Measurements from ENCODE around the gene RHOU.
"Not testable (repeated sequence)": the region's sequence is repeated elsewhere in the genome, so short reads cannot be mapped to it uniquely, and the experiment has no call there.

DNA sequence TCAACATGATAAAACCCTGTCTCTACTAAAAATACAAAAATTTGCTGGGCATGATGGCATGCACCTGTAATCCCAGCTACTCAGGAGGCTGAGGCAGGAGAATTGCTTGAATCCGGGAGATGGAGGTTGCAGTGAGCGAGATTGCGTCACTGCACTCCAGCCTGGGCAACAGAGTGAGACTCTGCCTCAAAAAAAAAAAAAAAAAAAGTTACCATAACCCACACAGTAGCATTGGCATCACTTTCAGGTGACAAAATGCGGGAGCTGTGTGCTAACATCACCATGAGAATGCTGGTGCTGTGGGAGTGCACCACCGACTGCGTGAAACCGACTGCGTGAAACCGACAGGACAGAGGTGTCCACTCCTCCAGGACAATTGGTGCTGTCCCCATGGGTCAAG is 40.7 kb downstream of the RHOU start:
- TF ChIP-seq, protein P1, sequence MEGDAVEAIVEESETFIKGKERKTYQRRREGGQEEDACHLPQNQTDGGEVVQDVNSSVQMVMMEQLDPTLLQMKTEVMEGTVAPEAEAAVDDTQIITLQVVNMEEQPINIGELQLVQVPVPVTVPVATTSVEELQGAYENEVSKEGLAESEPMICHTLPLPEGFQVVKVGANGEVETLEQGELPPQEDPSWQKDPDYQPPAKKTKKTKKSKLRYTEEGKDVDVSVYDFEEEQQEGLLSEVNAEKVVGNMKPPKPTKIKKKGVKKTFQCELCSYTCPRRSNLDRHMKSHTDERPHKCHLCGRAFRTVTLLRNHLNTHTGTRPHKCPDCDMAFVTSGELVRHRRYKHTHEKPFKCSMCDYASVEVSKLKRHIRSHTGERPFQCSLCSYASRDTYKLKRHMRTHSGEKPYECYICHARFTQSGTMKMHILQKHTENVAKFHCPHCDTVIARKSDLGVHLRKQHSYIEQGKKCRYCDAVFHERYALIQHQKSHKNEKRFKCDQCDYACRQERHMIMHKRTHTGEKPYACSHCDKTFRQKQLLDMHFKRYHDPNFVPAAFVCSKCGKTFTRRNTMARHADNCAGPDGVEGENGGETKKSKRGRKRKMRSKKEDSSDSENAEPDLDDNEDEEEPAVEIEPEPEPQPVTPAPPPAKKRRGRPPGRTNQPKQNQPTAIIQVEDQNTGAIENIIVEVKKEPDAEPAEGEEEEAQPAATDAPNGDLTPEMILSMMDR (IDR thresholded peaks at IDR 0.05; ENCODE audit: extremely low read depth in 1 of 2, insufficient read depth in 1 of 2, low read depth in 1 of 2, low read length in 2 of 2): not testable (repeated sequence)
- not testable (repeated sequence) for TF ChIP-seq POLR2AphosphoS5 (IDR thresholded peaks at IDR 0.05; ENCODE audit: insufficient read depth, low read depth, low read length); EZH2 (IDR thresholded peaks at IDR 0.05; ENCODE audit: borderline replicate concordance, low read depth, low read length, severe bottlenecking); POLR2A (IDR thresholded peaks at IDR 0.05; ENCODE audit: low read depth, low read length); MYC (IDR thresholded peaks at IDR 0.05; ENCODE audit: low read depth, low read length)

Data from endothelial cell of umbilical vein (primary cell).